GM12801 (cell line): ENCODE data around the gene ATP6V1C2.

Source experiments
- CTCF ChIP-seq: IDR thresholded peaks from one replicate; pipeline ENCODE4 v1.5.1; 2011; ENCODE audit warnings: control low read depth; ENCODE audit not compliant: insufficient read length; ENCODE audit errors: extremely low read depth

The ATP6V1C2 gene

GRCh38 chr2:10776231-10776977, 55.0 kb downstream of the ATP6V1C2 start:
- no peak for TF ChIP-seq CTCF

- no peak for TF ChIP-seq CTCF
Measured at GRCh38 chr2:10777111-10777841, 55.8 kb downstream of the ATP6V1C2 start.

GRCh38 chr2:10777842-10778723, 56.7 kb downstream of the ATP6V1C2 start:
- no peak for TF ChIP-seq CTCF

- no peak for TF ChIP-seq CTCF
Measured at GRCh38 chr2:10778724-10779115, 57.3 kb downstream of the ATP6V1C2 start.

GRCh38 chr2:10779776-10780490, 58.5 kb downstream of the ATP6V1C2 start:
- TF ChIP-seq CTCF: no peak

- no peak for TF ChIP-seq CTCF
Measured at GRCh38 chr2:10780491-10780820, 59.0 kb downstream of the ATP6V1C2 start.

- TF ChIP-seq CTCF: no peak
Measured at GRCh38 chr2:10781746-10782145, 60.3 kb downstream of the ATP6V1C2 start.
